ENCODE measurements around the gene FAR2. TPM values are rescaled to one million over a fixed set of nuclear protein-coding genes. Genes with fewer than 3 reads are reported as not detected.

Gene FAR2
- total and polyA plus RNA-seq, 2 of the 13 experiments (the other 11 are each of a cell fraction or from before 2014, with no cell fraction given): not detected

GRCh38 chr12:29160230-29160629 is 11.2 kb downstream of the FAR2 start:
- no peak for FAIRE-seq

GRCh38 chr12:29163146-29163545 is 14.1 kb downstream of the FAR2 start:
- H3K9me3 ChIP-seq (ENCODE audit: low read length): no peaks in the 10 kb centered on the region
- no peak overlapping the region for H3K27ac ChIP-seq (ENCODE audit: extremely low read length, insufficient read depth, low read length)
- FAIRE-seq: no peak
- H3K9ac ChIP-seq (ENCODE audit: insufficient read depth, low read depth, low read length): no peak overlapping the region
- no peak overlapping the region for H2AFZ ChIP-seq (ENCODE audit: low read length)
- ChIA-PET POLR2A (no interaction called here), CTCF (ENCODE audit: low intra/inter-chr PET ratio, low total read pairs) (no interaction called here)
- no peaks in the 10 kb centered on the region for H3K79me2 ChIP-seq (ENCODE audit: insufficient read depth, low read length)
- H3K4me1 ChIP-seq (ENCODE audit: insufficient read depth, low read length): no peaks in the 10 kb centered on the region
- H4K20me1 ChIP-seq (ENCODE audit: insufficient read depth, low read length): no peaks in the 10 kb centered on the region
- H3K27me3 ChIP-seq (ENCODE audit: control insufficient read depth in 1 of 2, insufficient read depth in 2 of 2, low read length in 2 of 2): no peaks in the 10 kb centered on the region
- no peak overlapping the region for H3K4me3 ChIP-seq (replicated peaks in 1 of 3; ENCODE audit: insufficient read depth in 1 of 3, low read depth in 2 of 3, low read length in 3 of 3)
- WGBS (ENCODE audit: low lambda C conversion rate): 1% methylated on average over 4 of the region's 4 CpGs
- DNase-seq (ENCODE audit: low spot score): no peak
- intact Hi-C loops (cut with micrococcal nuclease; ENCODE audit: unreplicated experiment) (no loop called here), in situ Hi-C loops (cut with HindIII; ENCODE audit: extremely low pct_ligation_motif_present, low pct_unique_long_range_greater_than_20kb) (no loop called here)
- H3K4me2 ChIP-seq (ENCODE audit: low read depth, low read length): no peak overlapping the region
- H3K36me3 ChIP-seq (replicated peaks in 1 of 2; ENCODE audit: control insufficient read depth in 1 of 2, insufficient read depth in 2 of 2, low read length in 2 of 2): no peaks in the 10 kb centered on the region
- ATAC-seq: no peak
- no TSS peak for BruUV-seq (replicated peaks)
- no peak for TF ChIP-seq MEF2D (CRISPR knock-in tag; IDR thresholded peaks at IDR 0.05)
- no peak for TF ChIP-seq KDM2A (CRISPR knock-in tag; IDR thresholded peaks at IDR 0.05; ENCODE audit: borderline replicate concordance, low read depth)
- no peak for TF ChIP-seq ZBTB1 (CRISPR knock-in tag; IDR thresholded peaks at IDR 0.05; ENCODE audit: borderline replicate concordance)
- TF ChIP-seq TCF7L2 (IDR thresholded peaks at IDR 0.05; ENCODE audit: low read depth, low read length): no peak
- TF ChIP-seq PRDM10 (CRISPR knock-in tag; IDR thresholded peaks at IDR 0.05; ENCODE audit: low read depth): no peak
- TF ChIP-seq ZKSCAN1 (IDR thresholded peaks at IDR 0.05; ENCODE audit: low read length): no peak
- TF ChIP-seq POGZ (CRISPR knock-in tag; IDR thresholded peaks at IDR 0.05): no peak

More at GRCh38 chr12:29160230-29160629, 11.2 kb downstream of the FAR2 start:
- no peak for ATAC-seq
- BruUV-seq (replicated peaks): no TSS peak
- Histone ChIP-seq H3K4me1 (ENCODE audit: insufficient read depth, low read length) (no peaks in the 10 kb centered on the region), H3K9ac (ENCODE audit: insufficient read depth, low read depth, low read length) (no peak overlapping the region), H4K20me1 (ENCODE audit: insufficient read depth, low read length) (no peaks in the 10 kb centered on the region), H3K9me3 (ENCODE audit: low read length) (no peaks in the 10 kb centered on the region), H3K4me3 (replicated peaks in 1 of 3; ENCODE audit: insufficient read depth in 1 of 3, low read depth in 2 of 3, low read length in 3 of 3) (no peak overlapping the region), H3K79me2 (ENCODE audit: insufficient read depth, low read length) (no peaks in the 10 kb centered on the region), H3K4me2 (ENCODE audit: low read depth, low read length) (no peak overlapping the region), H3K36me3 (replicated peaks in 1 of 2; ENCODE audit: control insufficient read depth in 1 of 2, insufficient read depth in 2 of 2, low read length in 2 of 2) (no peaks in the 10 kb centered on the region), H2AFZ (ENCODE audit: low read length) (no peak overlapping the region), H3K27ac (ENCODE audit: extremely low read length, insufficient read depth, low read length) (no peak overlapping the region), H3K27me3 (ENCODE audit: control insufficient read depth in 1 of 2, insufficient read depth in 2 of 2, low read length in 2 of 2) (no peaks in the 10 kb centered on the region)
- TF ChIP-seq NFKB2 (CRISPR knock-in tag; IDR thresholded peaks at IDR 0.05; ENCODE audit: borderline replicate concordance) (no peak), ZNF597 (CRISPR knock-in tag; IDR thresholded peaks at IDR 0.05) (no peak), PBX2 (CRISPR knock-in tag; IDR thresholded peaks at IDR 0.05) (no peak)
- intact Hi-C loops (cut with micrococcal nuclease; ENCODE audit: unreplicated experiment): no loop called here
- ChIA-PET POLR2A (no interaction called here), CTCF (ENCODE audit: low intra/inter-chr PET ratio, low total read pairs) (no interaction called here)
- DNase-seq (ENCODE audit: low spot score): no peak
- in situ Hi-C loops (cut with HindIII; ENCODE audit: extremely low pct_ligation_motif_present, low pct_unique_long_range_greater_than_20kb): no loop called here
- 39% methylated on average over 3 of the region's 3 CpGs for WGBS (ENCODE audit: low lambda C conversion rate)
